Measurements from ENCODE around the gene BHLHE40. TPM values are rescaled to one million over a fixed set of nuclear protein-coding genes. Genes with fewer than 3 reads are reported as not detected.

The BHLHE40 gene
- total RNA-seq, 1 donor: 216 TPM

DNA sequence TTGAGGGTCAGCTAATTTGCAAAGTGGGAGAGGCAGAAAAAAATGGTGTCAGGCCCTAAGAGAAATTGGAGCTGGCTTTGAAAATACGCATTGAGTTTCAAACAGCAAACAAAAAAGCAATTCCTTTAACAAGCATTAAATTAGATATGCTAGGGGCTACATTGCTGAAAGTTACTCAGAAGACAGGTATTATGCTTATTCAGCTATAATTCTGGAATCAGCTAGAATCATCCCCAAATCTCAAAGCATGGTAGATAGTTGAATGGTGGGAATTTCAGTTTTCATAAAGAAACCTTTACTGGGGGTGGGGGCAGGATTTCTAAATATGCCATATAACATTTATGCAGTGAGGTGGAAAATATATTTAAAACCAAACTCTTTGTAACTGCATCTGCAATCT lies 50.5 kb downstream of the BHLHE40 start:
- H3K4me1 ChIP-seq (ENCODE audit: insufficient read depth, low read length): peaks cover 35% of the 10 kb centered on the region
- no peak overlapping the region for H3K4me3 ChIP-seq (ENCODE audit: low read length)
- no peaks in the 10 kb centered on the region for H3K27me3 ChIP-seq (ENCODE audit: insufficient read depth, low read length)
- no peaks in the 10 kb centered on the region for H3K9me3 ChIP-seq (ENCODE audit: low read depth, low read length)

DNA sequence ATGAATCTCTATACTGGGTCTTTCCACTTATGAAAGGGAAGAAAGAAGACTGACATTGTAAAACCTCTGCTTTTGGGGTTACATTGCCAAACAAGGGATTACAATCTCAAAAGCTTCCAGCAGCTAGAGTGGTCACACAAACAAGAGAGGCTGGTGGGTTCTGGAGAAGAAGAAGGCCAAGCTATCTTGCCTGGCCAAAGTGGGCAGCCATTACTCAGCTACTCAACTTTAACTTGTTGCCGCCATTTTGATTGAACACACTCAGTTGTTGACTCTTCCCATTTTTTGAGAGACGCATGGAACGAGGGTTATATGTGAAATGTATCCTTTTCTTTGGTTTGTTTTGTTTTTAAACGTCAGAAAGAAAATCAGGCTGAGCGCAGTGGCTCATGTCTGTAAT lies 50.9 kb downstream of the BHLHE40 start:
- Histone ChIP-seq H3K9me3 (ENCODE audit: low read depth, low read length) (no peaks in the 10 kb centered on the region), H3K4me1 (ENCODE audit: insufficient read depth, low read length) (peaks cover 40% of the 10 kb centered on the region), H3K27me3 (ENCODE audit: insufficient read depth, low read length) (no peaks in the 10 kb centered on the region), H3K4me3 (ENCODE audit: low read length) (no peak overlapping the region)

DNA sequence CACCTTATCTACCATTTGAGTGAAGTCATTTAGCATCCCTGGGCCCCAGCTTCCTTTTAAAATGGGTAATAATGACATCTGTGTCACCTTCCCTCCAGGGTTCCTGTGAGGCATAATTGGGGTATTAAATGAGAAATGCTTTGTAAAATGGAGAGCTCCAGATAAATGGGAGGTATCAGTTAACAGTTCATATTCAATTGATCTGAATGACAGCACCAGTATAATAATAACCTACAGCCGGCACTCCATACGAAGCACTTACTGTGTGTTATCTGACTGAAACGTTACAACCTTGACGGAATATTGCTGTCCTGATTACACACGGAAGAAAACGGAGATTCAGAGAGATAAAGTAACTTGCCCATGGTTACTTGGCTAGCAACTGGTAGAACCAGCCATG lies 53.6 kb downstream of the BHLHE40 start:
- no peak overlapping the region for H3K4me3 ChIP-seq (ENCODE audit: low read length)
- no peaks in the 10 kb centered on the region for H3K27me3 ChIP-seq (ENCODE audit: insufficient read depth, low read length)
- peaks cover 43% of the 10 kb centered on the region for H3K4me1 ChIP-seq (ENCODE audit: insufficient read depth, low read length)
- no peaks in the 10 kb centered on the region for H3K9me3 ChIP-seq (ENCODE audit: low read depth, low read length)

Other genes with a start within 250 kb of the BHLHE40 start
- gene ARL8B, start 142.9 kb downstream of the BHLHE40 start, total RNA-seq: 106 TPM
- gene EDEM1, start 208.3 kb downstream of the BHLHE40 start, total RNA-seq: 120 TPM